ENCODE data around the gene LOXL4. TPM values are rescaled to one million over a fixed set of nuclear protein-coding genes. Genes with fewer than 3 reads are reported as not detected.

The LOXL4 gene
- total RNA-seq, 1 donor from 2014 or later = not detected

DNA sequence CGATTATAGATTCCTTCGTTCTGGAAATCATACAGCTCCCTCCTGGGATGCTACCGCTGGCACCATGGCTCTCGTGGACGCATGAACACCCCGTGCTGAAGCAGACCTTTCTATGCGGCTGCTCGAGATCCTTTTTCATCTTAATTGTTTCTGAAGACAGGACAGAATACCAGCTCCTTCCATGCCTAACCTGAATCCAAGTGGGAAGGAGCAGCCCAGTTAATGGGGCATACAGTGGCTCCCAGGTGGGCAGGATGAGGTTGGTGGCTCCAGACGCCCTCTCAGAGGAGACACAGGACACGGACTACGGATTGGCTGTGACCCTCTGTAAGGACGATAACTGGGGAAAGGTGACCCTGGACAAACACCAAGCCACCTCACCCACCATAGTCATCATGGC lies 18.4 kb upstream of the LOXL4 start:
- intact Hi-C loops (cut with micrococcal nuclease) = no loop called here
- H3K9me3 Mint-ChIP-seq = no peaks in the 10 kb centered on the region
- H3K4me3 Mint-ChIP-seq (ENCODE audit: low read depth) = no peak overlapping the region

GRCh38 chr10:98285416-98285815 lies 17.4 kb upstream of the LOXL4 start:
- H3K27me3 Mint-ChIP-seq (ENCODE audit: low read depth) = peaks cover 16% of the 10 kb centered on the region
- intact Hi-C loops (cut with micrococcal nuclease) = no loop called here
- no peak overlapping the region for H3K27ac Mint-ChIP-seq
- no peaks in the 10 kb centered on the region for H3K36me3 Mint-ChIP-seq (ENCODE audit: low read depth)
- H3K9me3 Mint-ChIP-seq = no peaks in the 10 kb centered on the region
- H3K4me1 Mint-ChIP-seq (ENCODE audit: low read depth) = no peaks in the 10 kb centered on the region
- no peak for DNase-seq (ENCODE audit: low spot score)
- H3K4me3 Mint-ChIP-seq (ENCODE audit: low read depth) = no peak overlapping the region

More for the DNA sequence above, 18.4 kb upstream of the LOXL4 start:
- no peak overlapping the region for H3K27ac Mint-ChIP-seq
- DNase-seq (ENCODE audit: low spot score) = no peak
- H3K36me3 Mint-ChIP-seq (ENCODE audit: low read depth) = no peaks in the 10 kb centered on the region
- peaks cover 8% of the 10 kb centered on the region for H3K27me3 Mint-ChIP-seq (ENCODE audit: low read depth)
- no peaks in the 10 kb centered on the region for H3K4me1 Mint-ChIP-seq (ENCODE audit: low read depth)

GRCh38 chr10:98276311-98276710 lies 8.3 kb upstream of the LOXL4 start:
- no peaks in the 10 kb centered on the region for H3K4me1 Mint-ChIP-seq (ENCODE audit: low read depth)

GRCh38 chr10:98274562-98274961 lies 6.6 kb upstream of the LOXL4 start:
- no peak overlapping the region for H3K27ac Mint-ChIP-seq
- no peak overlapping the region for H3K4me3 Mint-ChIP-seq (ENCODE audit: low read depth)
- no peak for DNase-seq (ENCODE audit: low spot score)
- H3K27me3 Mint-ChIP-seq (ENCODE audit: low read depth) = peaks cover 30% of the 10 kb centered on the region
- no peaks in the 10 kb centered on the region for H3K9me3 Mint-ChIP-seq
- H3K4me1 Mint-ChIP-seq (ENCODE audit: low read depth) = no peaks in the 10 kb centered on the region
- no peaks in the 10 kb centered on the region for H3K36me3 Mint-ChIP-seq (ENCODE audit: low read depth)
- intact Hi-C loops (cut with micrococcal nuclease) = no loop called here

More at GRCh38 chr10:98276311-98276710, 8.3 kb upstream of the LOXL4 start:
- no peak for DNase-seq (ENCODE audit: low spot score)
- Mint-ChIP-seq H3K36me3 (ENCODE audit: low read depth) (no peaks in the 10 kb centered on the region), H3K27me3 (ENCODE audit: low read depth) (peaks cover 31% of the 10 kb centered on the region), H3K4me3 (ENCODE audit: low read depth) (no peak overlapping the region), H3K27ac (no peak overlapping the region), H3K9me3 (no peaks in the 10 kb centered on the region)
- intact Hi-C loops (cut with micrococcal nuclease) = no loop called here

GRCh38 chr10:98273057-98273850 lies 5.3 kb upstream of the LOXL4 start:
- H3K27me3 Mint-ChIP-seq (ENCODE audit: low read depth) = peaks cover 39% of the 10 kb centered on the region
- H3K4me1 Mint-ChIP-seq (ENCODE audit: low read depth) = no peaks in the 10 kb centered on the region
- H3K4me3 Mint-ChIP-seq (ENCODE audit: low read depth) = no peak overlapping the region
- H3K36me3 Mint-ChIP-seq (ENCODE audit: low read depth) = no peaks in the 10 kb centered on the region
- no peak overlapping the region for H3K27ac Mint-ChIP-seq
- intact Hi-C loops (cut with micrococcal nuclease) = no loop called here
- H3K9me3 Mint-ChIP-seq = no peaks in the 10 kb centered on the region
- DNase-seq (ENCODE audit: low spot score) = no peak

GRCh38 chr10:98272656-98273055 lies 4.7 kb upstream of the LOXL4 start:
- H3K27me3 Mint-ChIP-seq (ENCODE audit: low read depth) = peaks cover 40% of the 10 kb centered on the region
- H3K36me3 Mint-ChIP-seq (ENCODE audit: low read depth) = no peaks in the 10 kb centered on the region
- no peak for DNase-seq (ENCODE audit: low spot score)
- H3K9me3 Mint-ChIP-seq = no peaks in the 10 kb centered on the region
- no peaks in the 10 kb centered on the region for H3K4me1 Mint-ChIP-seq (ENCODE audit: low read depth)
- H3K4me3 Mint-ChIP-seq (ENCODE audit: low read depth) = no peak overlapping the region
- intact Hi-C loops (cut with micrococcal nuclease) = no loop called here
- no peak overlapping the region for H3K27ac Mint-ChIP-seq

- no peak overlapping the region for H3K27ac Mint-ChIP-seq
- no peaks in the 10 kb centered on the region for H3K9me3 Mint-ChIP-seq
- no peaks in the 10 kb centered on the region for H3K36me3 Mint-ChIP-seq (ENCODE audit: low read depth)
- H3K27me3 Mint-ChIP-seq (ENCODE audit: low read depth) = peaks cover 44% of the 10 kb centered on the region
- H3K4me1 Mint-ChIP-seq (ENCODE audit: low read depth) = no peaks in the 10 kb centered on the region
- intact Hi-C loops (cut with micrococcal nuclease) = no loop called here
- H3K4me3 Mint-ChIP-seq (ENCODE audit: low read depth) = no peak overlapping the region
- no peak for DNase-seq (ENCODE audit: low spot score)
Measured at GRCh38 chr10:98272245-98272644, 4.3 kb upstream of the LOXL4 start.

DNA sequence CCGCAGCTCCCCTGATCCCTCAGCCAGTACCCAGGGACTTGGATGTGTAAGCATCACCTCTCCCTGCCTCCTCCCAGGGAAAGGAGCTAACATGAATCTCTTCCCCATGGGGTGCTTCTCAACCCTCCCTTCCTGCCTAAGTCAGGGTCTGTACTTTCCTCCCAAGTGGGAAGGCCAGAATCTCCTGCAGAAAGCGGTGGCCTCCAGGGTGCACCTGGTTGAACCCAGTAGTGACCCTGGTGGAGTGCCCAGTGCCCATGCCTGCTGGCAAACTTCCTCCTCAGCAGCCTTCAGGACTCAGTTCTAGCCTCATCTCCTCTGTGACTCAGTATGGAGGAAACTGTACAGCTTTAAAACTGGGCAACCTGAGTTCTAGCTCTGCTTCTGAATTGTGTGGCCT lies 2.8 kb upstream of the LOXL4 start:
- Mint-ChIP-seq H3K4me1 (ENCODE audit: low read depth) (no peaks in the 10 kb centered on the region), H3K4me3 (ENCODE audit: low read depth) (no peak overlapping the region), H3K27me3 (ENCODE audit: low read depth) (peaks cover 57% of the 10 kb centered on the region), H3K9me3 (no peaks in the 10 kb centered on the region), H3K36me3 (ENCODE audit: low read depth) (no peaks in the 10 kb centered on the region), H3K27ac (no peak overlapping the region)
- intact Hi-C loops (cut with micrococcal nuclease) = no loop called here
- DNase-seq (ENCODE audit: low spot score) = no peak

DNA sequence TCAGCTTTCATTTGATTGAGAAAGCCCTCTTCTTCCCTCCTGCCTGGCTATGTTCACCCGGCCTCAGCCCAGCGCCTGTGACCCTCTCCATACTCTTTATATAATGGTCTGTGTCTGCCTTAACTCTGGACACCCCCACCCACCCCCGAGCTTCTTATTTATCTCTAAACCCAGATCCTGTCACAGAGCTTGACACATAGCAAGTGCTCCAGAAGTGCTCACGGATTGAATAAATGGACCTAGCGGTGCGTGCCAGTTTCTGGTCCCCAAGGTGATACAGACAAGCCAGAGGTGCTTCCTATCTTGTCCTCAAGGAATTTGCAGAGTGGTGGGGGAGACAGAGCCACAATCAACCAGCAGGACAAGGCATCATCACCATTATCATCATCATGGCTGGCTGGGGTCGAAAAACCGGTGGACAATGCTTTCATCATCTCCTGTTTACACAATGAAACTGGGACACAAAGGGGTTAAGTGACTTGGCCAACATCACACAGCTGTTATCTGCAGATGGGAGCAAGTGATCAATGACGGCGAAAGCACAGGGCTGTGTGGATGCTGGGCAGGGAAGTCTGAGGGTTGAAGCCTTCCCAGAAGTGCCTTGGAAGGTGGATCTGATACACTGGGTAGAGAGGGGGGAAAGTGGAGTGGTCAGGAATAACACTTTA lies 2.2 kb upstream of the LOXL4 start:
- Mint-ChIP-seq H3K27me3 (ENCODE audit: low read depth) (peaks cover 54% of the 10 kb centered on the region), H3K4me1 (ENCODE audit: low read depth) (no peaks in the 10 kb centered on the region), H3K9me3 (no peaks in the 10 kb centered on the region), H3K36me3 (ENCODE audit: low read depth) (no peaks in the 10 kb centered on the region), H3K27ac (no peak overlapping the region), H3K4me3 (ENCODE audit: low read depth) (no peak overlapping the region)
- intact Hi-C loops (cut with micrococcal nuclease) = no loop called here
- no peak for DNase-seq (ENCODE audit: low spot score)

DNA sequence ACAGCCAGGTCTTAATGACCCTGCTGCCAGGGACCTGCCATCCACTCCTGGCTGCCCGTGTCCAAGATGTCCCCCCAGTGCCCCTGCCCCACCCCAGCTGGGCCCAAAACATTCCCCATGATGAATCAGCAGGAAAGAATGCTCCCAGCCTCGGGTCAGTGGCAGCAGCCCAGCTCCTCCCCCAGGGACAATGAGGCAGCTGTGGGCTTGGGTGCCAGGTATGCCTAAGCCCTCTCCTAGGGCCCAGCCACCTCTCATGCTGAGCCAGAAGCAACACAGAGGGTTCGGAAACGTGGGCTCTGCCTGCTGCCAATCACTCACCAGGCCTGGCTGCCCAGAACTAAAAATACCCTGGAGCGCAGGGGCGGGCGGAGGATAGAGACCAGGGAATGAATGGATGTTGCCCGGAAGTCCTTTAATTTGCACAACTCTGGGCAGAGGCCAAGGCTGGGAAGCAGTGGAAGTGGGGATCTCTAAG lies 1.5 kb upstream of the LOXL4 start:
- Mint-ChIP-seq H3K27me3 (ENCODE audit: low read depth) (peaks cover 54% of the 10 kb centered on the region), H3K4me3 (ENCODE audit: low read depth) (no peak overlapping the region), H3K4me1 (ENCODE audit: low read depth) (no peaks in the 10 kb centered on the region), H3K9me3 (no peaks in the 10 kb centered on the region), H3K27ac (no peak overlapping the region), H3K36me3 (ENCODE audit: low read depth) (no peaks in the 10 kb centered on the region)
- DNase-seq (ENCODE audit: low spot score) = no peak
- intact Hi-C loops (cut with micrococcal nuclease) = no loop called here

- intact Hi-C loops (cut with micrococcal nuclease) = no loop called here
- no peak for DNase-seq (ENCODE audit: low spot score)
- no peaks in the 10 kb centered on the region for H3K36me3 Mint-ChIP-seq (ENCODE audit: low read depth)
Measured at GRCh38 chr10:98268694-98269431, 869 bp upstream of the LOXL4 start.

GRCh38 chr10:98267069-98267893 lies 713 bp downstream of the LOXL4 start:
- Mint-ChIP-seq H3K36me3 (ENCODE audit: low read depth) (no peaks in the 10 kb centered on the region), H3K9me3 (no peaks in the 10 kb centered on the region), H3K27me3 (ENCODE audit: low read depth) (peaks cover 50% of the 10 kb centered on the region), H3K4me3 (ENCODE audit: low read depth) (peak overlapping the region; percentile 53), H3K27ac (no peak overlapping the region), H3K4me1 (ENCODE audit: low read depth) (no peaks in the 10 kb centered on the region)
- intact Hi-C loops (cut with micrococcal nuclease) = no loop called here
- no peak for DNase-seq (ENCODE audit: low spot score)

More at GRCh38 chr10:98268694-98269431, 869 bp upstream of the LOXL4 start:
- Mint-ChIP-seq H3K9me3 (no peaks in the 10 kb centered on the region), H3K27me3 (ENCODE audit: low read depth) (peaks cover 54% of the 10 kb centered on the region), H3K4me1 (ENCODE audit: low read depth) (no peaks in the 10 kb centered on the region), H3K4me3 (ENCODE audit: low read depth) (peak overlapping the region; percentile 70), H3K27ac (no peak overlapping the region)

All from activated T-helper 2 cell treated with anti-CD3 and anti-CD28 coated beads, Interferon-gamma antibody, Interleukin-2, Interleukin-4, amounts not matched to agents 10 μg/mL and 5 μg/mL and 100 μg/mL, durations not matched to agents 14 hours and 24 hours and 36 hours (primary cell).